PFSK-1 (cell line): ENCODE results near the gene TARDBP.

Source experiments
- FOXP2 ChIP-seq: optimal IDR thresholded peaks from 2 replicates; pipeline ENCODE3; 2011; ENCODE audit warnings: borderline replicate concordance, control low read depth, inconsistent platforms; ENCODE audit not compliant: insufficient read depth; ENCODE audit errors: extremely low read length, extremely low read depth
- POLR2AphosphoS5 ChIP-seq: IDR thresholded peaks from 2 replicates; pipeline ENCODE4 v1.6.1; 2012; ENCODE audit warnings: low read depth, mild to moderate bottlenecking, control low read depth, low read length, moderate library complexity
- SIN3A ChIP-seq: IDR thresholded peaks from 2 replicates; pipeline ENCODE4 v1.6.1; 2012; ENCODE audit warnings: mild to moderate bottlenecking, low read length, moderate library complexity, borderline replicate concordance; ENCODE audit not compliant: insufficient read depth
- TAF1 ChIP-seq: IDR thresholded peaks from 2 replicates; pipeline ENCODE4 v1.6.1; 2012; ENCODE audit warnings: low read length, control low read depth, borderline replicate concordance; ENCODE audit not compliant: insufficient read depth
- TF ChIP-seq, protein P1 (sequence below), 2 experiments: IDR thresholded peaks; 2 replicates each; pipeline versions ENCODE4 v1.6.1 to v1.8.0; 2011 to 2012; ENCODE audit warnings: low read depth in 2 of 2, low read length in 2 of 2, control low read depth in 1 of 2, inconsistent platforms in 1 of 2, mild to moderate bottlenecking in 1 of 2, moderate library complexity in 1 of 2; ENCODE audit not compliant: insufficient read depth in 1 of 2

Gene TARDBP

DNA sequence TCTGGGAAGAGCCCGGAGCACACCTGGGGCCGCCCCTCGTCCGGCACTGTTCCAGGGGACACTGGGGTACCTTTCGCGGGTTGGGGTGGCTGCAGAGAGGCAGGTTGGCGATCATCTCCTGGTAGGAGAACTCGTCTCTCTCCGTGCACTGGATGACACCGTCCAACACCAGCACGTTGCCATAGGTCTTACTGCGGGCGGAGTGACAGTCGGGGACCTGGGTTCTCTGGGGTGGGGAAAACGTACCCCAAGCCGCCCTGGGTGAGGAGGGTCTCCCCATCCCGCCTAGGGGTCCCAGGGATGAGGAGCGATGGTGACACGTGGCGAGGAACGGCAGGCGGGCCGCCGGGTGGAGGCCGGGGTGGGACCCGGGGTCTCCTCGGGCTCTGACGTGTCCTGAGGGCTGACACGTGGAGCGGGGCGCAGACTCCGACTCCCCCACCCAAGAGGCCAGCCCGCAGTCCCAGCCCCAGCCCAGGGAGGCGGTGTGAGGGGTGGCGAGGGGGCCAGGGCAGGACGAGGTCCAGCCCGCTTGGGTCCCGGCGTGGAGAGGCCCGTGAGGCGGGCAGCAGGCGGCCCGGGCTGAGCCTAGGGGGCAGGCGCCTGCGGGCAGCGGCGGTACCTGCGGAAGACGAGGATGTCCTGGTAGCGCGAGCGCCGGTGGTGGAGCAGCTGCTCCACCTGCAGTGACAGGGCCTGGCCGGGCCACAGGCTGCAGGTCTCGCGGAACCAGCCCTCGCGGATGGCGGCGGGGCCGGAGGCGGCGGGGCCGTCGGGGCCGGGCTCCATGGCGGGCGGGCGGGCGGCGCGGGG is 46.9 kb downstream of the TARDBP start:
- TF ChIP-seq TAF1 = no peak
- TF ChIP-seq, protein P1, sequence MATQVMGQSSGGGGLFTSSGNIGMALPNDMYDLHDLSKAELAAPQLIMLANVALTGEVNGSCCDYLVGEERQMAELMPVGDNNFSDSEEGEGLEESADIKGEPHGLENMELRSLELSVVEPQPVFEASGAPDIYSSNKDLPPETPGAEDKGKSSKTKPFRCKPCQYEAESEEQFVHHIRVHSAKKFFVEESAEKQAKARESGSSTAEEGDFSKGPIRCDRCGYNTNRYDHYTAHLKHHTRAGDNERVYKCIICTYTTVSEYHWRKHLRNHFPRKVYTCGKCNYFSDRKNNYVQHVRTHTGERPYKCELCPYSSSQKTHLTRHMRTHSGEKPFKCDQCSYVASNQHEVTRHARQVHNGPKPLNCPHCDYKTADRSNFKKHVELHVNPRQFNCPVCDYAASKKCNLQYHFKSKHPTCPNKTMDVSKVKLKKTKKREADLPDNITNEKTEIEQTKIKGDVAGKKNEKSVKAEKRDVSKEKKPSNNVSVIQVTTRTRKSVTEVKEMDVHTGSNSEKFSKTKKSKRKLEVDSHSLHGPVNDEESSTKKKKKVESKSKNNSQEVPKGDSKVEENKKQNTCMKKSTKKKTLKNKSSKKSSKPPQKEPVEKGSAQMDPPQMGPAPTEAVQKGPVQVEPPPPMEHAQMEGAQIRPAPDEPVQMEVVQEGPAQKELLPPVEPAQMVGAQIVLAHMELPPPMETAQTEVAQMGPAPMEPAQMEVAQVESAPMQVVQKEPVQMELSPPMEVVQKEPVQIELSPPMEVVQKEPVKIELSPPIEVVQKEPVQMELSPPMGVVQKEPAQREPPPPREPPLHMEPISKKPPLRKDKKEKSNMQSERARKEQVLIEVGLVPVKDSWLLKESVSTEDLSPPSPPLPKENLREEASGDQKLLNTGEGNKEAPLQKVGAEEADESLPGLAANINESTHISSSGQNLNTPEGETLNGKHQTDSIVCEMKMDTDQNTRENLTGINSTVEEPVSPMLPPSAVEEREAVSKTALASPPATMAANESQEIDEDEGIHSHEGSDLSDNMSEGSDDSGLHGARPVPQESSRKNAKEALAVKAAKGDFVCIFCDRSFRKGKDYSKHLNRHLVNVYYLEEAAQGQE (IDR thresholded peaks at IDR 0.05; ENCODE audit: insufficient read depth in 1 of 2, low read depth in 2 of 2, low read length in 2 of 2) = no peak
- TF ChIP-seq FOXP2 = no peak
- no peak for TF ChIP-seq POLR2AphosphoS5
- TF ChIP-seq SIN3A = no peak

DNA sequence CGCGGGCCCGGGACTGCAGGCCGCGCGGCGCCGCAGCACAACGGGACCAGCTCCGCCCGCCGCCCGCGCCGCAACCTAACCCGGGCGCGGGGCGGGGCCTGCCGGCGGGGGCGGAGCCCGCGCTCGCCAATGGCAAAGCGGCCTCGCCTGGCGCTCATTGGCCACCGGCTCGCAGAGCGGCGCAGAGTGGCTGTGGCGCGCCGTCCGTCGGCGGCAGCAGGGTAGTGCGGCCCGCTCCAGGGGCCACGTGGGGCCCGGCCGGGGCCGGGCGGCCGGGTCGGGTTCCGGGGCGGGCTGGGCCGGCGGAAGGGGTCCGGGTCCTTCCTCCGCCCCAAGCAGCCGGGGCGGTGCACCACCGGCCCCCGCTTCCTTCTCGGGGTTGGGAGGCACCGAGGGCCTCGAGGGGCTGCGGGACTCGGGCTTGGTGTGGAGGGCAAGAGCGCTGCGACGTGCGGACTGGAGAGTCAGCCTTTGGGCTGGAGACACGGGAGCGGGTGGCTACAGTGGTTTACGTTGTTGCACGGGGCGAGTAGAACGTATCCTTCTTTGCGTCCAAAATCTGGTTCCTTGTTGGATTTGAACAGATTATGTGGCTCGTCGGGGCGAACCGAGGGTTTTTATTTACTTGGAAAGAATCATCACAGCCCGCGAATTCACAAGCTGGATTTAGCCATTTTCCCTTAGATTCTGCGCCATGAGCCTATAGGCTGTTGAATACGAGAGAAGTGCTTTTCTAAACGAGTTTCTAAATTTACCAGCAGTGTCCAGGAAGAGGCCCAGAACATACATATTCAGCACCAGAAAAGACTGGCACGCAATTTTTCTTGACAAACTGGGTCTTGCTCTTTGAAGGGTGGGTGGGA is 47.7 kb downstream of the TARDBP start, which contains the start of gene SRM:
Gene SRM, minus strand, starts transcription at position 51 of the 863 bp plus-strand sequence. CDS start 75 bp downstream, outside the sequence.
- TF ChIP-seq SIN3A (no peak), POLR2AphosphoS5 (peak; percentile 77), FOXP2 (peak; percentile 11), TAF1 (0 out of 2 replicates have a peak, but pooled peaks have one; percentile 27)
- TF ChIP-seq, protein P1 (IDR thresholded peaks at IDR 0.05; ENCODE audit: insufficient read depth in 1 of 2, low read depth in 2 of 2, low read length in 2 of 2) = peak in 1 of 2 experiments; percentile 44; a peak in 1 of 4 replicates

DNA sequence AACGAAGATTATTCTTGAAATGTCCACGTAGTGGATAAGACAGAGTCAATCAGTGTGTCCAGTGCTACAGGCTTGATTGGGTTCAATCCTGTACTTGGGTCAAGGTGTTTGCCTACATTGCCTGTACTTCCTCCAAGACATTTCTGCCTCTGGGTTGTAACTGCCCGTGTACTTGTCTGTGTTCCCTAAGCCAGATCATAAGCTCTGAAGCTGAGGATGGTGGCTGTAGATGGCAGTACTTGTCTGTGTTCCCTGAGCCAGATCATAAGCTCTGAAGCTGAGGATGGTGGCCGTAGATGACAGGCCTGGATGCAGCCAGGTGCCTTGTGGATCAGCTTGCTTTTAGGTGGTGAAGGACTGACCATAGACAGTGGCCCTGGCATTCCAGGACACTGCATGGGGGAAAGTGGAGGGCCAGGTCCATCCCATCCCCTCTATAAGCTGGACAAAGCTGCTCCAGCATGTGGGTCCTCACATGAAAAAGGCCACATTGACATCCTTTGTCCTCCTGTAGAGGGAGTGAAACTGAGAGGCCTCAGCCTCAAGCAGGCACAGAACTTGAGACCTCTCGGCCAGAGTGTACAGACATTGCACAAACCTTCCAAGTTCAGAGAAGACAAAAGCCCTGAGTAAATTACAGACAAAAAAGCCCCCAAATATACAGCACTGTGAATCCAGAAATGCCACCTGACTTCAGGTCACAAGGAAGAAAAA is 49.4 kb downstream of the TARDBP start:
- TF ChIP-seq SIN3A = no peak
- TF ChIP-seq POLR2AphosphoS5 = no peak
- no peak for TF ChIP-seq TAF1
- TF ChIP-seq, protein P1 (IDR thresholded peaks at IDR 0.05; ENCODE audit: insufficient read depth in 1 of 2, low read depth in 2 of 2, low read length in 2 of 2) = no peak
- no peak for TF ChIP-seq FOXP2

DNA sequence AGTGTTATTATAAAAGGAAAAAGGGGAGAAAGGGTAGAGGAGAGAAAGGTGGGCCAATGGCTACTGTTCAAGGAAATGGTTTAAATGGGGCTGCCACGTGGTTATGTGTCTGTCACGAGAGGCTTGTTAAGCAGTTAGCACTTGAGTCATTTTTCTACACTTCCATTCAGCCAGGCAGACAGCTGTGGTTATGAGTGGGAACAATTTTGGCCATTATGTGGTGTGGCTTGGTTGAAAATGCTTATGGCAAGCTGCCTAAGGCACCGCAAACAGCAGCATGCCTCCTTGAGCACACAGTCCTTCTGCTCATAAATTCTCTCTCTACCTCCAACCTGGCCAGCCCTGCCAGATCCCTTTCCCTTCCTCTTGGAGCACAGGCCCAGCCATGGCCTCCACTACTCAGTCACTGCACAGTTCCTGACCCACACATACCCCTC is 50.5 kb downstream of the TARDBP start:
- TF ChIP-seq SIN3A (no peak), POLR2AphosphoS5 (no peak), FOXP2 (no peak), TAF1 (no peak)
- TF ChIP-seq, protein P1 (IDR thresholded peaks at IDR 0.05; ENCODE audit: insufficient read depth in 1 of 2, low read depth in 2 of 2, low read length in 2 of 2) = no peak
